ENCODE results near the gene MAPK11. TPM values are rescaled to one million over a fixed set of nuclear protein-coding genes. Genes with fewer than 3 reads are reported as not detected.

MAPK11 gene
- polyA plus RNA-seq, 3 donors from 2014 or later = 0.12 to 0.22 TPM; not detected in 1

DNA sequence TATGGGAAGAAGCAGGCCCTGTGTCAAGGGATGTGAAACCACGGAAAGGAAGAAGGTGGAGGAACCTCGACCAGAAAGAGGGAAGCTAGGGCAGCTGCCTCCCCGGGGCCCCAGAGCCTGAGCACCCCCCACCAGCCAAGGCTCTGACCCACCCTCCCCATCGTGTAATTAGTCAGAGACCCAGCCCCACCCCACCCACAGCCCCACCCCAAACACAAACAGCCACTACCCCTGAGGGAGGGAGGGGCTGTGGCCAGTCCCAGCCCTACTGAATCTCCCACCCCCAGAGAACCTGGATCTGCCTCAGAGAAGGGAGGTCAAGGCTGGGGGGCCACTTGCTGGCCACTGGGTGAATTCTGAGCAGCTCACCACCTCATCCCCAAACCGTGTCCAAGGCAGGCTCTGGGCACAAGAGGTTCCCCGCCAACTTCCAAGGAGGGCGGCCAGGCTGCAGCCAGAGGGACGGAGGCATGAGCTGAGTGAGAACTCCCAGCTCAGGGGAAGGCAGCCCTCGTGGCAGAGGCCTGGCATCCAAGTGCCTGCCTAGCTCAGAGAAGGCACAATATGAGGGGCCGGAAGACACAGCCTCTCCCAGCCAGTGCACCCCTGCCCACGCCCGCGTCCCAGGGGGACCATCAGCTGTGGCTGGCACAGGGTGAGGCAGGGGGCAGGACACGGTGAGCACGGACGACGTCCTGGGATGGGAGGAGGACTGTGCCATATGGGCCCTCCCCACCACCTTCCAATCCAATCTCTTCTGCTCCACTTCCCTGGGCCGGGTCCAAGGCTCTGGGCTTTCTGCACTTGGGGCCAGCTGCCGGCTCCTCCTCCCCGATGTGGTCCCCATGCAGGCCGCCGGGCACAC lies 34.6 kb upstream of the MAPK11 start:
- peaks cover 0 to 3% of the 10 kb centered on the region in 2 donors for H3K4me1 Mint-ChIP-seq
- peaks cover 2 to 6% (median 3%) of the 10 kb centered on the region in 3 donors for H3K27me3 Mint-ChIP-seq (ENCODE audit: low read depth in 3 of 3)
- H3K27ac Mint-ChIP-seq = no peak overlapping the region
- no peaks in the 10 kb centered on the region for H3K9me3 Mint-ChIP-seq
- no peak for DNase-seq
- H3K36me3 Mint-ChIP-seq = no peaks in the 10 kb centered on the region
- H3K4me3 Mint-ChIP-seq = peak overlapping the region in 1 of 5 donors; percentile 6

DNA sequence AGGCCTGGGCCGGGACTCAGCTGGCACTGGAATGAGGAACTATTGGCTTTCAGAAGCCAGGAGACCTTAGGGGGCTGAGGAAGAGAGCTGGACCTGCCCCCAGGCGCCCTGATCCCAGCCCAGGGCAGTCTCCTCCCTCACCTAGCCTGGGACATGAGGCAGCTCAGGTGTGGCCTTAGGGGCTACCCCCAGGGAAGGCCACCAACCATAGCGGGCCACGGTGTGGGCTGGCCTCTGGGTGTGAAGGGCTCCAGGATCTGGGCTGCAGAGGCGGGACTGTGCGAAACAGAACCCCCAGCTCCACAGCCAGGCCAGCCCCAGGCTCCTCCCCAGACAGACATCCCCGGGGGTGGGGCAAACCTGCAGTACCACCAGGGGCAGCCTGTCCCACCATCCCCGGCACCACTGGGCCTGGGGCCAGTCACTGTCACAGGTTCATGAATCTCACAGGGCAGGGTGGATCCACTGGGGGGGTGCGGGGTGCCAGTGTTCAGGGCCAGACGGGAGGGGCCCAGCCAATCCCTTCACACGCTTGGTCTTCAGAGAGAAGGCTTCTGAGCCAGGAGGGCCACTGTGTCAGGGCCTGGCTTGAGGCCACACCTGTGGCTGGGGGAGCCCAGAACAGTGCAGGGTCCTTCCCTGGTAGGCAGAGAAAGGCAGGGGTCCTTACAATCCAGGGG lies 33.8 kb upstream of the MAPK11 start:
- Mint-ChIP-seq H3K4me1 (peaks cover 0 to 3% of the 10 kb centered on the region in 2 donors), H3K9me3 (no peaks in the 10 kb centered on the region), H3K27me3 (ENCODE audit: low read depth in 3 of 3) (peaks cover 2 to 6% (median 3%) of the 10 kb centered on the region in 3 donors), H3K36me3 (no peaks in the 10 kb centered on the region), H3K27ac (no peak overlapping the region), H3K4me3 (no peak overlapping the region)
- no peak for DNase-seq

DNA sequence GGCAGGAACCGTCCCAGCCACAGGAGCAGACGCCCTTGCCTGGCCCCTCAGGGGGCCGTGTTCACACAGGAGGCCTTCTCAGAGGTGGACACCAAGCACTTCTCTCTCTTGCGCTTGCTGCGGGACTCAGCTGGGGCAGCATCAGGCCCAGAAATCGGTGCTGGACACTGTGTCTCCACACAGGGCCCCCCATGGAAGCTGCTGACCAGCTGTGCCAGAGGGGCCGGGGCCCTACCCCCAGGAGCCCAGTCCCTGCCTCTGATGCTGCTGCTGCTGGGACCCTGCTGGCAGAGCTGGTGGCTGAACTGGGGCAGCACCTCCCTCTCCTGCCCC lies 33.3 kb upstream of the MAPK11 start:
- Mint-ChIP-seq H3K4me3 (no peak overlapping the region), H3K27ac (no peak overlapping the region), H3K27me3 (ENCODE audit: low read depth in 3 of 3) (peaks cover 2 to 6% (median 3%) of the 10 kb centered on the region in 3 donors), H3K9me3 (no peaks in the 10 kb centered on the region), H3K36me3 (no peaks in the 10 kb centered on the region), H3K4me1 (no peaks in the 10 kb centered on the region)
- no peak for DNase-seq

- no peaks in the 10 kb centered on the region for H3K4me1 Mint-ChIP-seq
- no peak for DNase-seq
- no peaks in the 10 kb centered on the region for H3K36me3 Mint-ChIP-seq
- peak overlapping the region in 1 of 6 donors; percentile 50 for H3K27ac Mint-ChIP-seq
- H3K4me3 Mint-ChIP-seq = no peak overlapping the region
- H3K27me3 Mint-ChIP-seq (ENCODE audit: low read depth in 3 of 3) = peaks cover 2 to 6% (median 5%) of the 10 kb centered on the region in 3 donors
- no peaks in the 10 kb centered on the region for H3K9me3 Mint-ChIP-seq
These were observed 32.4 kb upstream of the MAPK11 start for GRCh38 chr22:50302564-50302963.

DNA sequence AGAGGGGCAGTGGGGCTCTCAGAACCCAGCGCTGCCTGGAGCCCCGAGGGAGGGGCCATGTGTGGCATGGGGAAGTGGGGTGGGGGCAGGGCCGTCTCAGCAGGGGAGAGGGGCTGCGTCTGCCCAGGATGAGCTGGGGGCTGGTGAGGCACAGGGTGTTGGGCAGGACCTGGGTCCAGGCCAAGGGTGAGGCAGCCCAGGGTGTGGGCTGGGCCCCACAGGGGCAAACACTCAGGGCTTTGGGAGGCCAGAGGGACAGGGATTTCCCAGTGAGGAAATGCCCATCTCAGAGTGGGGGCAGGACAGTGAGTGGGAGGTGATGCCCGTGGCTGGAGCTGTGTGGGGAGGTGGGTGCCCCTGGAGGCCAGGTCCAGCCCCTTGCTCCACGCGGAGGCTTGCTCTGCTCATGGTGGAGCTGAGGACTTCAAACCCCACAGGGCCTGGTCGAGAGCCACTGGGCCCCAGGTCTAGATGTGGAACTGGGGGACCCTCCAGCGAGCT lies 31.9 kb upstream of the MAPK11 start:
- no peak overlapping the region for H3K27ac Mint-ChIP-seq
- no peaks in the 10 kb centered on the region for H3K4me1 Mint-ChIP-seq

GRCh38 chr22:50301581-50301991 lies 31.4 kb upstream of the MAPK11 start:
- Mint-ChIP-seq H3K4me3 (no peak overlapping the region), H3K9me3 (no peaks in the 10 kb centered on the region), H3K27ac (no peak overlapping the region), H3K4me1 (no peaks in the 10 kb centered on the region), H3K27me3 (ENCODE audit: low read depth in 3 of 3) (peaks cover 2 to 9% (median 5%) of the 10 kb centered on the region in 3 donors), H3K36me3 (no peaks in the 10 kb centered on the region)
- no peak for DNase-seq

More for the DNA sequence above, 31.9 kb upstream of the MAPK11 start:
- Mint-ChIP-seq H3K4me3 (no peak overlapping the region), H3K27me3 (ENCODE audit: low read depth in 3 of 3) (peaks cover 2 to 9% (median 5%) of the 10 kb centered on the region in 3 donors), H3K9me3 (no peaks in the 10 kb centered on the region), H3K36me3 (no peaks in the 10 kb centered on the region)
- no peak for DNase-seq

- Mint-ChIP-seq H3K27ac (no peak overlapping the region), H3K4me3 (no peak overlapping the region), H3K36me3 (no peaks in the 10 kb centered on the region), H3K27me3 (ENCODE audit: low read depth in 3 of 3) (peaks cover 2 to 9% (median 2%) of the 10 kb centered on the region in 3 donors), H3K9me3 (no peaks in the 10 kb centered on the region), H3K4me1 (no peaks in the 10 kb centered on the region)
- no peak for DNase-seq
These were observed 30.6 kb upstream of the MAPK11 start for GRCh38 chr22:50300620-50301257.

DNA sequence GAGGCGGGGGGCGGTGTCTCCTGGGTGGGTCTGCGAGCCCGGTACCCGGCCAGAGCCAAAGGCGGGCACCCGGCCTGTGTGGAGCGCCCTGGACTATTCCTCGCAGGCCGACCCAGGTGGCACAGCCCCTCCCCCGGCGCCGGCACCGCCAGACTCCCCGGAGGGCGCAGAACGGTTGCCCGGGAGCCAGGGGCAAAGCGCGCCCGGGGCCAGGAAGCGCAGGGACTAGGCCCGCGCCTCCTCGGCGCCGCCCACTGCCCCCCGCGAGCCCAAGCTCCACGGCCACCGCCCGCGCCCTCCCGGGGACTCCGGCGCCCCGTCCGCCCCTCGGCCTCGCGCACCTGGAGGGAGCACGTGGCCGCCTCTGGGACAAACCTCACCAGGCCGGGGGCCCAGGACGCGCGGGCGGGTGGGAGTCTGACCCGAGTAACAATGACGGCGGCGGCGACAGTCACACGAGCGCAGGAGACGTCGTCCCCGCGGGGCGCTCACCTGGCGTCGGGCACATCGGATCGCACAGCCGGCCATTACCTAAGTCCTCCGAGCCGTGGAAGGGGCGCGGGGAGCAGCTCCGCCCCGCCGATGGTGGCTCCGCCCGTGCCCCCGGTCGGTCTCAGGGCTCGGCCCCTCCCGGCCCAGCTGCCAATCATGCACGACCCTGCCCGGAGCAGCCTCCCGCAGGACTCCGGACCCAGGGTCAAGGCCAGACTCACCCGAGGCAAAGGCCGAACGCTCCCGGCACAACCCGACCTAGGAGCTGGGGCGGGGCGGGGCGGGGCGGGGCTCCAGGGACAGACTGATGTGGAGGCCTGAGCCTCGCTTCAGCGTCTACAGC lies 29.8 kb upstream of the MAPK11 start:
- Mint-ChIP-seq H3K4me3 (no peak overlapping the region), H3K27me3 (ENCODE audit: low read depth in 3 of 3) (peaks cover 2 to 9% (median 2%) of the 10 kb centered on the region in 3 donors), H3K4me1 (no peaks in the 10 kb centered on the region), H3K9me3 (no peaks in the 10 kb centered on the region), H3K36me3 (no peaks in the 10 kb centered on the region), H3K27ac (no peak overlapping the region)
- DNase-seq = no peak

- H3K9me3 Mint-ChIP-seq = no peaks in the 10 kb centered on the region
- no peak overlapping the region for H3K4me3 Mint-ChIP-seq
These were observed 29.0 kb upstream of the MAPK11 start for GRCh38 chr22:50298937-50299784.

GRCh38 chr22:50298266-50298637 lies 28.1 kb upstream of the MAPK11 start:
- H3K36me3 Mint-ChIP-seq = no peaks in the 10 kb centered on the region
- no peak overlapping the region for H3K27ac Mint-ChIP-seq
- H3K27me3 Mint-ChIP-seq (ENCODE audit: low read depth in 3 of 3) = peaks cover 2 to 7% (median 2%) of the 10 kb centered on the region in 3 donors
- H3K4me1 Mint-ChIP-seq = no peaks in the 10 kb centered on the region
- no peak overlapping the region for H3K4me3 Mint-ChIP-seq
- H3K9me3 Mint-ChIP-seq = no peaks in the 10 kb centered on the region
- no peak for DNase-seq

More at GRCh38 chr22:50298937-50299784, 29.0 kb upstream of the MAPK11 start:
- Mint-ChIP-seq H3K27ac (no peak overlapping the region), H3K4me1 (no peaks in the 10 kb centered on the region), H3K36me3 (no peaks in the 10 kb centered on the region), H3K27me3 (ENCODE audit: low read depth in 3 of 3) (peaks cover 2 to 7% (median 2%) of the 10 kb centered on the region in 3 donors)
- no peak for DNase-seq

- Mint-ChIP-seq H3K27me3 (ENCODE audit: low read depth in 3 of 3) (peaks cover 2 to 7% (median 2%) of the 10 kb centered on the region in 3 donors), H3K4me3 (peak overlapping the region in 1 of 5 donors; percentile 28), H3K9me3 (no peaks in the 10 kb centered on the region), H3K4me1 (no peaks in the 10 kb centered on the region), H3K27ac (no peak overlapping the region), H3K36me3 (no peaks in the 10 kb centered on the region)
- DNase-seq = no peak
These were observed 27.5 kb upstream of the MAPK11 start for GRCh38 chr22:50297510-50298265.
